ENCODE measurements around the gene RNF207. TPM values are rescaled to one million over a fixed set of nuclear protein-coding genes. Genes with fewer than 3 reads are reported as not detected.

RNF207 gene
- total RNA-seq, 4 donors from 2014 or later, result 2.1 to 41.1 (median 20.5) TPM

DNA sequence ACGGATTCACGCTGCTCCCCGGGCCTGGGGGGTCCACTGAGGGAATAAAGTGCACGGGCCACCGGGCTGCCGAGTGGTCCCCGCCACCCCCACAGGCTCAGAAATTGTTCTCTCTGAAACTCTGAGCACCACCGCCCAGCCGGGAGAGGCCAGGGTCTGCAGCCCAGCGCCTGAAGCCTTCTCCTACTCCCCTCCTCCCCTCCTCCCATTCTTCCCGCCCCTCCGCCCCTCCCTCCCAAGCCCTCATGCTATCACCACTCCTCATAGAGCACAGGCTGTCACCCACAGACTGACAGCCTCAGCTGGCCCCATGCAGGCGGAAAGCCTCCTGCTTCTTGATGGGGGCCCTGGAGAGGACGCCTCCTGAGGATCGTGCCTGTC is 55.7 kb downstream of the RNF207 start:
- Histone ChIP-seq H3K36me3 (no peaks in the 10 kb centered on the region), H3K4me1 (peaks cover 0 to 9% of the 10 kb centered on the region in 2 donors), H3K9me3 (no peaks in the 10 kb centered on the region), H3K27ac (peak overlapping the region; percentile 70 to 77), H3K27me3 (no peaks in the 10 kb centered on the region), H3K4me3 (no peak overlapping the region)
- no peak for TF ChIP-seq POLR2A (IDR thresholded peaks at IDR 0.05)
- TF ChIP-seq CTCF (IDR thresholded peaks at IDR 0.05), result no peak
- no peak for DNase-seq
- intact Hi-C loops (cut with DNase I; ENCODE audit: low total_unique reads), result no loop called here

- H3K36me3 ChIP-seq, result no peaks in the 10 kb centered on the region
- peak; percentile 51 to 75 for DNase-seq
- no peaks in the 10 kb centered on the region for H3K27me3 ChIP-seq
- intact Hi-C loops (cut with DNase I; ENCODE audit: low total_unique reads), result no loop called here
- no peak overlapping the region for H3K4me3 ChIP-seq
- TF ChIP-seq CTCF (IDR thresholded peaks at IDR 0.05) (no peak), POLR2A (IDR thresholded peaks at IDR 0.05) (no peak)
- H3K4me1 ChIP-seq, result peaks cover 0 to 9% of the 10 kb centered on the region in 2 donors
- H3K27ac ChIP-seq, result peak overlapping the region; percentile 15 to 70
- no peaks in the 10 kb centered on the region for H3K9me3 ChIP-seq
Measured at GRCh38 chr1:6262555-6263420, 56.9 kb downstream of the RNF207 start.

DNA sequence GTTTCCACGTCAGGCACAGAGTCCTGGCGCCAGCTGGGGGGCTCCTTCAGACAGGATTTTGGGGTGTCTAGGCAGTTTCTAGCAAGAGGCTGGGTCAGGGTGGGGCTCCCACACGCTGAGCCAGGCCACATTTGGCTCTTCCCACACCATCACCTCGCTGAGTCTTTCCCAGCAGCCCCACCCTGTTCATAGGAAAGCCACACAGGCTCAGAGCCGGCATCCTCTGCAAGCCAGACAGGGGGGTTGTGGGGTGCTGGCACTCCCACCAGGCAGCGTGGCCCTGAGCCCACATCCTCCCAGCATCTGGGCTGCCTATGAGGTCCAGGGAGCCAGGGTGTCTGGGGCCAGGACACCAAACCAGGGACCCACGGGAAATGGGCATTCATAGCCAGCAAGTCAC is 57.8 kb downstream of the RNF207 start:
- no peak for TF ChIP-seq POLR2A (IDR thresholded peaks at IDR 0.05)
- no peak for TF ChIP-seq CTCF (IDR thresholded peaks at IDR 0.05)
- H3K4me1 ChIP-seq, result peaks cover 0 to 9% of the 10 kb centered on the region in 2 donors

DNA sequence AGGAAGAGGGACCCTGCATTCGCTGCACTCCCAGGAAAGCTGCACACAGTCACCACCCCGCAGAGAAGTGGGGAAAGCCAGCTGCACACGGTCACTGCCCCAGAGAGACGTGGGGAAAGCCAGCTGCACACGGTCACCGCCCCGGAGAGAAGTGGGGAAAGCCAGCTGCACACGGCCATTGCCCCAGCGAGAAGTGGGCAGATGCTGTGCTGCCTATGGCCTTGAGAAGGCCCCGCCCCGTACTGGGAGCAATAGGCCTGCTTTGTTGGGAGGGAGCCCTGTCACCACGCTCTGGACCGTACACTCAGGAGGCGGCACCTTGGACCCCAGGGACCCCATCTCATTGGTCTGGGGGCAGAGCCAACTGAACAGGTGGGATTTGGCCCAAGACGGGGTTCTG is 59.2 kb downstream of the RNF207 start:
- peaks cover 0 to 9% of the 10 kb centered on the region in 2 donors for H3K4me1 ChIP-seq
- no peak for TF ChIP-seq POLR2A (IDR thresholded peaks at IDR 0.05)
- TF ChIP-seq CTCF (IDR thresholded peaks at IDR 0.05), result no peak

More for the DNA sequence above, 57.8 kb downstream of the RNF207 start:
- no peaks in the 10 kb centered on the region for H3K9me3 ChIP-seq
- no peak for DNase-seq
- H3K27ac ChIP-seq, result no peak overlapping the region
- no peaks in the 10 kb centered on the region for H3K27me3 ChIP-seq
- H3K4me3 ChIP-seq, result no peak overlapping the region
- intact Hi-C loops (cut with DNase I; ENCODE audit: low total_unique reads), result no loop called here
- H3K36me3 ChIP-seq, result no peaks in the 10 kb centered on the region

GRCh38 chr1:6266641-6267040 is 60.7 kb downstream of the RNF207 start:
- intact Hi-C loops (cut with DNase I; ENCODE audit: low total_unique reads), result no loop called here
- TF ChIP-seq POLR2A (IDR thresholded peaks at IDR 0.05), result no peak
- TF ChIP-seq CTCF (IDR thresholded peaks at IDR 0.05), result no peak

More for the DNA sequence above, 59.2 kb downstream of the RNF207 start:
- Histone ChIP-seq H3K27ac (no peak overlapping the region), H3K36me3 (no peaks in the 10 kb centered on the region), H3K9me3 (no peaks in the 10 kb centered on the region), H3K4me3 (no peak overlapping the region), H3K27me3 (no peaks in the 10 kb centered on the region)
- intact Hi-C loops (cut with DNase I; ENCODE audit: low total_unique reads), result no loop called here
- DNase-seq, result no peak

More at GRCh38 chr1:6266641-6267040, 60.7 kb downstream of the RNF207 start:
- Histone ChIP-seq H3K9me3 (no peaks in the 10 kb centered on the region), H3K36me3 (no peaks in the 10 kb centered on the region), H3K4me3 (no peak overlapping the region), H3K27ac (no peak overlapping the region), H3K4me1 (peaks cover 0 to 9% of the 10 kb centered on the region in 2 donors), H3K27me3 (no peaks in the 10 kb centered on the region)
- DNase-seq, result no peak
